Neural crest cell (in vitro differentiated cells): Measurements from ENCODE around the gene CACNA2D4. TPM values are rescaled to one million over a fixed set of nuclear protein-coding genes. Genes with fewer than 3 reads are reported as not detected.

ENCODE experiments used
- DNase-seq: peaks from one replicate; pipeline ENCODE4 v3.0.0; 2021; ENCODE audit warnings: low read depth, mixed read lengths, low spot score
- H3K27ac Mint-ChIP-seq: one replicate; pipeline ENCODE4 v1.8.0; 2021; ENCODE audit warnings: mild to moderate bottlenecking, mixed read lengths; ENCODE audit not compliant: unreplicated experiment
- H3K27me3 Mint-ChIP-seq: 2 replicates; pipeline ENCODE4 v1.8.0; 2021; ENCODE audit warnings: low read depth, mild to moderate bottlenecking, mixed read lengths
- H3K36me3 Mint-ChIP-seq: 2 replicates; pipeline ENCODE4 v1.8.0; 2021; ENCODE audit warnings: low read depth, mild to moderate bottlenecking, mixed read lengths
- H3K4me1 Mint-ChIP-seq: 2 replicates; pipeline ENCODE4 v1.8.0; 2021; ENCODE audit warnings: mixed read lengths
- H3K4me3 Mint-ChIP-seq: one replicate; pipeline ENCODE4 v1.8.0; 2021; ENCODE audit warnings: mild to moderate bottlenecking, mixed read lengths
- H3K9me3 Mint-ChIP-seq: 2 replicates; pipeline ENCODE4 v1.8.0; 2021; ENCODE audit warnings: mixed read lengths
- total RNA-seq: library from RNA; stranded (reverse); gene quantifications from 2 replicates; pipeline ENCODE4 v1.2.1, GENCODE V29; 2021
- TF ChIP-seq, protein P1 (sequence below): fragments of 200-600 bp; sonication (generic); conservative IDR thresholded peaks from 2 replicates; pipeline ENCODE4 v1.5.0; 2021; ENCODE audit warnings: antibody characterized with exemption, mild to moderate bottlenecking

CACNA2D4 gene
- total RNA-seq, 1 donor from 2014 or later = 0.72 TPM

- no peak for DNase-seq
- Mint-ChIP-seq H3K27me3 (no peaks in the 10 kb centered on the region), H3K4me3 (no peak overlapping the region), H3K27ac (no peak overlapping the region), H3K36me3 (no peaks in the 10 kb centered on the region), H3K4me1 (peaks cover 20% of the 10 kb centered on the region), H3K9me3 (no peaks in the 10 kb centered on the region)
- TF ChIP-seq, protein P1, sequence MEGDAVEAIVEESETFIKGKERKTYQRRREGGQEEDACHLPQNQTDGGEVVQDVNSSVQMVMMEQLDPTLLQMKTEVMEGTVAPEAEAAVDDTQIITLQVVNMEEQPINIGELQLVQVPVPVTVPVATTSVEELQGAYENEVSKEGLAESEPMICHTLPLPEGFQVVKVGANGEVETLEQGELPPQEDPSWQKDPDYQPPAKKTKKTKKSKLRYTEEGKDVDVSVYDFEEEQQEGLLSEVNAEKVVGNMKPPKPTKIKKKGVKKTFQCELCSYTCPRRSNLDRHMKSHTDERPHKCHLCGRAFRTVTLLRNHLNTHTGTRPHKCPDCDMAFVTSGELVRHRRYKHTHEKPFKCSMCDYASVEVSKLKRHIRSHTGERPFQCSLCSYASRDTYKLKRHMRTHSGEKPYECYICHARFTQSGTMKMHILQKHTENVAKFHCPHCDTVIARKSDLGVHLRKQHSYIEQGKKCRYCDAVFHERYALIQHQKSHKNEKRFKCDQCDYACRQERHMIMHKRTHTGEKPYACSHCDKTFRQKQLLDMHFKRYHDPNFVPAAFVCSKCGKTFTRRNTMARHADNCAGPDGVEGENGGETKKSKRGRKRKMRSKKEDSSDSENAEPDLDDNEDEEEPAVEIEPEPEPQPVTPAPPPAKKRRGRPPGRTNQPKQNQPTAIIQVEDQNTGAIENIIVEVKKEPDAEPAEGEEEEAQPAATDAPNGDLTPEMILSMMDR = no peak
Observed at GRCh38 chr12:1799882-1800400, 118.5 kb downstream of the CACNA2D4 start.

- TF ChIP-seq, protein P1 = no peak
- H3K4me1 Mint-ChIP-seq = peaks cover 18% of the 10 kb centered on the region
- no peak for DNase-seq
- no peaks in the 10 kb centered on the region for H3K9me3 Mint-ChIP-seq
- H3K27ac Mint-ChIP-seq = peak overlapping the region; percentile 19
- H3K36me3 Mint-ChIP-seq = no peaks in the 10 kb centered on the region
- H3K27me3 Mint-ChIP-seq = no peaks in the 10 kb centered on the region
- no peak overlapping the region for H3K4me3 Mint-ChIP-seq
Observed at GRCh38 chr12:1799051-1799881, 119.2 kb downstream of the CACNA2D4 start.

DNA sequence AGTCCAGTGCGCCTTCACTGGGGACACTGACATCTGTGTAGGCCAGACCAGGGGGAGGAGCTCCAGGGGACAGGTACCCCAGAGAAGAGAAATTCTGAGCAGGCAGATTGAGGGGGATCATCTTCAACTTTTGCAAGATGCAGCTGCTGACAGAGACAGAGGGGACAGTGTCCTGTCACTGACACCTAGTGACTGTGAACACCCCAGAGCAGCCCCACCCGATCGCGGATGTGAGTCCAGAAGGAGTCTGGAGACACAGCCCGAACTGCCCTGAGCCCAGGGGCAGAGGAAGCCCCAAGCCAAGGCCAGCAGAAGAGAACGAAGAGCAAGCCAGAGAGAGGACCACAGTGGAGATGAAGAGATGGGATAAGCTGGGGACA is 119.8 kb downstream of the CACNA2D4 start:
- TF ChIP-seq, protein P1 = no peak
- Mint-ChIP-seq H3K9me3 (no peaks in the 10 kb centered on the region), H3K36me3 (no peaks in the 10 kb centered on the region), H3K27me3 (no peaks in the 10 kb centered on the region), H3K4me3 (no peak overlapping the region), H3K27ac (peak overlapping the region; percentile 94), H3K4me1 (peaks cover 17% of the 10 kb centered on the region)
- DNase-seq = no peak

GRCh38 chr12:1797991-1798640 is 120.3 kb downstream of the CACNA2D4 start:
- Mint-ChIP-seq H3K9me3 (no peaks in the 10 kb centered on the region), H3K36me3 (no peaks in the 10 kb centered on the region), H3K27me3 (no peaks in the 10 kb centered on the region), H3K4me3 (no peak overlapping the region), H3K27ac (no peak overlapping the region), H3K4me1 (peaks cover 17% of the 10 kb centered on the region)
- TF ChIP-seq, protein P1 = no peak
- DNase-seq = no peak

GRCh38 chr12:1797011-1797901 is 121.2 kb downstream of the CACNA2D4 start:
- DNase-seq = no peak

More at GRCh38 chr12:1797011-1797901, 121.2 kb downstream of the CACNA2D4 start:
- Mint-ChIP-seq H3K36me3 (no peaks in the 10 kb centered on the region), H3K27me3 (no peaks in the 10 kb centered on the region), H3K27ac (no peak overlapping the region), H3K4me3 (no peak overlapping the region), H3K4me1 (peaks cover 17% of the 10 kb centered on the region), H3K9me3 (no peaks in the 10 kb centered on the region)
- TF ChIP-seq, protein P1 = no peak
